NCI-H774 (cell line): ENCODE results near the gene LSM14B.
"Not testable (repeated sequence)": the region's sequence is repeated elsewhere in the genome, so short reads cannot be mapped to it uniquely, and the experiment has no call there.

Experiments
- DNase-seq: peaks from one replicate; lab custom pipeline; 2025; lab: John Stamatoyannopoulos, UW

The LSM14B gene

DNA sequence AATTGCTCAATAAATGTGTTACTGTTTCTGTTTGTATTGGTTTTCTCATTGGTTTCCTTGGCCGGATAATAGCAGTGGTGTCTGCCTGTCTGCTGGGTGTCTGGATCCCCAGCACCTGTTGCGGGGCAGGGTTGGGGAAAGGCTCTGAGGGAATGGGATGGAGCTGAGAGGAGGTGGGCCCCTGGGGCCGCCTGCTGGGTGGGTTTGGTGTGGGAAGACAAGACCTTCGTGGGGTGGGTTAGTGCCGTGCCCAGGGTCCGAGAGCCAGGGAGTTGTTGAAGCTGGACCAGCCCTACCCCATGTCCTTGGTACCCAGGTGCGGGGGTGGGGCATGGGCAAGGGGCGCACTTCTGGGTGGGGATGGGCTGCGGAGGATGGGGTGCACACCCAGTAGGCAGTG is 25.3 kb downstream of the LSM14B start:
- no peak for DNase-seq

DNA sequence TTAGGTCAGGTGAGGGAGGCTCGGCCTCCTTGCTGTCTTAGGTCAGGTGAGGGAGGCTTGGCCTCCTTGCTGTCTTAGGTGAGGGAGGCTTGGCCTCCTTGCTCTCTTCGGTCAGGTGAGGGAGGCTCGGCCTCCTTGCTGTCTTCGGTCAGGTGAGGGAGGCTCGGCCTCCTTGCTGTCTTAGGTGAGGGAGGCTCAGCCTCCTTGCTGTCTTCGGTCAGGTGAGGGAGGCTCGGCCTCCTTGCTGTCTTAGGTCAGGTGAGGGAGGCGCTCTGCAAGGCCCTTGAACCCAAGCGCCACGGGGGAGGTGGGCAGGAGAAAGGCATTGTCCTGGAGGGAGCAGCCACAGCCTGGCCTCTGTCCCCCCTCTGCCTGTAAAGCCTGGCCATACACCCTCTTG is 26.1 kb downstream of the LSM14B start:
- DNase-seq = not testable (repeated sequence)

DNA sequence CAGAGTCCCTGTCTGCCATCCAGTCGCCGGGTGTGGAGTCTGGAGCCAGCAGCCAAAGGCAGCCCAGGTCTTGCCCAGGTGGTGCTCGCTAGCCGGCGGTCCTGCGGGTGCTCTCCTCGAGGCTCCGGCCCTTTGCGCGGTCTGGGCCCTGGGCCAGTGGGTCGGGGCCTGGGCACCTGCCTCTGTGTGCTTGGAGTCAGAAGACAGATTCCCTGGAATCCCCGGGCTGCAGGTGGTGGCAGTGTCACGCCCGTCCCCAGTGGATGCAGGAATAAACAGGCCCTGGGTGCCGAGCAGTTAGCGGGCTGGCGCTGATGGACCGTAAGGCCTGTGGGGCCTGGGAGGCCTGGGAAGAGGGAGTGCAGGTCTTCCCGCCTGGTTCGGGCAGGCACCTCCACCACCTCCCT is 26.6 kb downstream of the LSM14B start:
- no peak for DNase-seq

DNA sequence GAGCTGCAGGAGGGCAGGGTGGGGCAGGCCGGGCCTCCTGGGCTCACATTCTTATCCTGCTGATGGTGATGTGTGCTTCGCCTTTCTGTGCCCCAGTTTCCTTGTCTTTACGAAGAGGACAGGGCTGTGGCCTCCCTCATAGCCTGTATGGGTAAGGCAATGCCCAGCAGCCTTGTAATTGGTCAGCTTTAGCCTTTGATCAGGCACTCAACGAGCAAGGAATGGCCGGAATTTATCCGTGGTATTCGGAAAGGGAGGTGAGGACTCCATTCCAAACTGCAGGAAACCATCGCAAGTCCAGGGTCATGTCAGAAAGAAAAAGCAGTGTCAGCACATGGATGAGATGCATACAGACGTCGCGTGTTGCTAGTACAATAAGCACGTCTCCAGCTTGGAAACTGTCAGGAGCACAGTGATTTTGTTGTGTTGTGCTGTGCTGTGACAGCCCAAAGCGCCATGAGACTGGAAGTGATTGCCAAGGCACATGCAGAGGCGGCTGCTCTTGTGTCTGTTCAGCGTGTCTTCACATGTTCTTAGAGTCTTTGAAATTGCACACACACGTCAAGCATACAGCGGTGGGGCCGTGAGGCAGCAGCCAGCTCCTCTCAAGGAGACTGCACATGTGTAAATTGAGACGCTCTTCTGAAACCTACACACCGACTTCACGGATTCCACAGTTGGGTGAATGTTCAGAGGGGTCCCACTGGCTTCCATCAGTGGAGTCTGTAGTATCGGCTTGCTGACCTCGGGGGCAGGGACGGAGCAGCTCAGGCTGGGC is 27.4 kb downstream of the LSM14B start:
- DNase-seq = no peak

DNA sequence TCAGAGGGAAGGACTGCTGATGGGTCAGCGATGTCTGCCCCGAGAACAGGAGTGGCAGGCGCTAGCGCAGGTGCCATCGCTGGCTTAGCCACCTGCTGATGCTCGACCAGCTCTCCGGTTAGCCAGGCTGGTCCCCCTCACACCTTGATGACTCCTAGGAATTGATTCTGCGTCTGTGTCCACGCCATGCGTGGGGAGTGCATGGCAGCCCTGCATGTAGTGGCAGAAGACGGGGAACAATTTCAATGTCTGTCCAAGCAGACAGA is 28.0 kb downstream of the LSM14B start:
- DNase-seq = no peak

DNA sequence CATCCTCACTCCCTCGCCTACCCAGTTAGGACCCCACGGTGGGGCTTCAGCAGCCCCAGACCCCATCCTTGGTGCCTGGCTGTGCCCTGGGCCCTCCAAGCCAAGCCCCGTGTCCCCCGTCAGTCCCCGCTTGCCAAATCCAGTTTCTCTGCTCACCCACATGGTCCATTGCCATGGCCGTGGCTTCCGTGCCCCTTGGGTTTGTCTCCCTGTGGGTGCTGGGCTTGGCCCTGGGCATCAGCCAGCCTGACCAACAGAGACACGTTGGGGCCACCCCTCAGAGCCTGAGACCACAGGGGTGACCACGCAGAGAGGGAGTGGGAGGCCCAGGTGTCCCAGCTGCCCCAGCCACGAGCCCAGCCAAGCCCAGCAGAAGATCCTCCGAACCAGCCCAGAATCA is 28.9 kb downstream of the LSM14B start:
- no peak for DNase-seq

DNA sequence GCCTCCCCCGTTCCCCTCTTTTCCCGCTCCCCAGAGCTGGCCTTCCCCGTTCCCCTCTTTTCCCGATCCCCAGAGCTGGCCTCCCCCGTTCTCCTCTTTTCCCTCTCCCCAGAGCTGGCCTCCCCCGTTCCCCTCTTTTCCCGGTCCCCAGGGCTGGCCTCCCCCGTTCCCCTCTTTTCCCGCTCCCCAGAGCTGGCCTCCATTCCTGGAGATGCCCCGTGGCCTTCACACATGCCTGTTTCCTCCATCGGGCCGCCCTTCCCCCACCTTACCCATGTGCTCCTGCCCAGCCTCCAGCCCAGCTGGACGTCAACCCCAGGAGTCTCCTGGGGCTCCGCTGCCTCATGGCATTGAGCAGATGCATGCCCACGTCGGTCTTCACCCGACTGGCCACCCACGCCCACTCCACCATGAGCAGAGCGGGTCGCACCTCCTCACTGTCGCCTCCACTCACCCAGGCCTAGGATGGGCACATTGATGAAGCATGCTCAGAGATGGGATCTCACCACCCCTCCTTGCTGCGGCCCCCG is 29.6 kb downstream of the LSM14B start:
- no peak for DNase-seq

DNA sequence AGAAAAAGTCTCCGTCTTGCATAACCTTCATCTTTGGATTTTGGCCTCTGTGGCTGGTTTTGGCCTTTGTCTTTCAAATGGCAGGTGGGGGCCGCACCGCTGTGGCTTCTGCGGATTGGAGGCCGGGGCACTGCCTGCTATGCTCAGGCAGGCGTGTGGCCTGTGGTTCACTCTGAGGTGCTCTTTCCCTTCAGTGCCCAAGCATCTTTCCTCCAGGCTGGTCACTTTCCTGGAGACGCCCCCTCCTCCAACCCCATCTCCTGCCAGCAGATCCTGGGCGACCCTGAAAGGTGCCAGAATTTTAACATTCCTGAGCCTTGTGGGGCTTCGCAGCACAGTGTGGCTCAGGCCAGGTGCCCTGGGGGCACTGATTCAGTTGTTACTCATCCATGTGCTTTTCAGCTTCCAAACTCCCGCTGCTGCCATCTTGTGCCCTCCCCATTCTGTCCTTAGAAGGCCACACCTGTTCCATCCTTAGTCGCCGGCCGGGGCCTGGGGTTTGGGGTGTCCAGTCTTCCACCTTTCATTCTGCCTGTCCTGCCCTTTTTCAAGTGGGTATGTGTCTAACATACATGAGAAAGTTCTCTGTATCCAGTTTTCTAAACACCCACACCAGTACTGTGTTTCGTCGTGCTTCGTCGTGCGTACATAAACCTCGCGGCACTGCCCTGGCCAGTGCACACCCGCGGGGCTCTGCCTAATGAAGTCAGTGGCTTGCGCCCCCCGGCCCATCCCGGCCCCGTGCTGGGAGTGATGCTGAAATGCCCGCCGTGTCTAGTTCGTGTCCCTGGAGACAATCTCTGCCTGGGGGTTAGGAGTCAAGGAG is 33.4 kb downstream of the LSM14B start:
- no peak for DNase-seq

DNA sequence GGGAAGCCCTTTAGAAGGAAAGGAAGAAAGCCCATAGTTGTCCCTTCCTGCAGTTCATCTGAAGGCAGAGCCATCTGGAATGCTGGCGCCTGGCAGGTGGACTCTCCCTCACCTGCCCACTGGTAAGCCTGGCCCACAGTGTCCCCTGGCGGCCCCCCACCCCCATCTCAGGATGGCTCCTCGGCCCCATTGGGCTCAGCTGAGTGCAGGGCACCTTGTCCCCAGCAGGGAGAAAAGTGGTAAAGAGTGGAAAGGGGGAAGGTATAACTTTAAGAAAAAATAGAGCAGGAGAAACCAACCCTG is 33.9 kb downstream of the LSM14B start:
- no peak for DNase-seq

DNA sequence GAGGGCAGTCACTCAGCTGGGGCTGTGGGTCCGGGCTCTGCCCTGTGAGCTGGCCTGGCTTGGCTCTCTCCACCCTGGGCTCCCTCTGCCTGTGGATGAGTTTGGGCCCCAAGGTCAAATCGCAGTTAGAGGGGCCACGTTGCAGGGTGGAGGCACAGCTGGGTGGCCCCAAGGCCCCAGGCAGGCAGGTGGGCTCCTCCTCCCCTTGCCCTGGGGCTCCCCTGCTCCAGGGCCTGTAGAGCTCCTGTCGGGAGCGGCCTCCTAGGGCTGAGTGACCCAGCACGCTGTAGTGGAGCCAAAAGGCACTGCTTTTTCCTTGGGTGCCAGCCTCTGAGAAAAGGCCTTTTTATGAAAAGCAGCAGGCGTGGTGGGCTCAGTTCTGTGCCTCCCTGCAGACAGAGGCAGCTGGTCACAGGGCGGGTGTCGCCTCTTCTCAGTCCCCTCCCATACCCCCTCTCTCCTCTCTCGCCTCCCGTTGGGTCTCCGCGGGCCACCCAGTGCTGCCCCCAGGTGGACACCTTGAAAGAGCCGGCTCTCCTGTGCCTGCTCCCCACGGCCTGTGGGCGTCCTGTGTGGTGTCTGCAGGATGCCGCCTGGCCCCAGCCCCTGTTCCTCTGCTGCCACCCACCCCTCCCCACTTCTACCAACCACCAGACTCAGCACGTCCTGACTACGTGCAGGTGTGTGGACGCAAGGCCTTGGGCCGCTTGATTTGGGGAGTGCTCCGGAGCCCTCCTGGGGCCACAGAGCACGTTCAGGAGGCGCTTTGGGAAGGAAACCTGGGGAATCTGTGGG is 34.5 kb downstream of the LSM14B start:
- DNase-seq = no peak

DNA sequence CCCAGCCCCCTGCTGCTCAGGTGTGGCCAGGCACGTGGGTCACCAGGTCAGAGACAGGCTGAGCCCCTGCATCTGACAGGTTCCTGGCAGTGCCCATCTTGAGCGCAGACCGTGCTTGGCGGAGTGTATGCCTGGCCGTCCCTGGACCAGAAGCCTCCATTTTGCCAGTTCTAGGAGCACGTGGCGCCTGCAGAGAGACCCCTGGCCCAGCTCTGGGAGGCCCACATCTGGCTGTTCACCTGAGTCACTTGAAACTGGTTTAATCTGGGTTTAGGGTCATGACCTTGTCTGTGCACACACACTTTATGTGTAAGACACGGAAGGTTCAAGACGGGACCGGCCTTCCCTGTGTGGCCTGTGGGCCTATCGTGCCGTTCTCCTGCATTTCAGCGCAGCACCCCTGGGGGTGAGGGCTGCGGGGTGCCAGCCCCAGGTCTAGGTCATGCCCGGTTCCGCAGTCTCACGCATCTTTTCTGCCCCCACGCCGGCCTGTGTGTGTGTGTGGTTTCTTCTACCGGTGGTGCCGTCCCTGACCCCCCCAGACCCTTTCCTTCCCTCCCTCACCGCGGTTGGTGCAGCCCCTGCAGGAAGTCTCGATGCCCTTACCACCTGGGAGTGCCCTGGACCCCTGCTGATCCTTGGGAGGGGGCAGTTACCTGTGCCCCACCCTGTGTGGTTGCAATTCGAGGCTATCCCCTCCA is 35.3 kb downstream of the LSM14B start:
- DNase-seq = no peak

DNA sequence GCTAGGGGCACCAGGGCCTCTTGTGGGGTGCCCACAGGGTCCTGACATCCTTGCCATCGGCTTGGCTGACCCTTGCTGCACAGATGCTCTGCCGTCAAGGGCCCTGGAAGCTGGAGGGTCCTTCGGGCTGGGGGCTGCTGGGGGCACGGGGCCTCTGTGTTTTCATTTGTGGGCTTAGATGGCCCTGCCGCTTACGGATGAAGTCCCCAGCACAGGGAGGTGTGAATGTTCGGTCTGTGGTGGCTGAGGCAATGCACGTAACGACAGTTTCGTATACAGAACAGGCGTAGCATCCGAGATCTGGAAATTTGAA is 35.8 kb downstream of the LSM14B start:
- no peak for DNase-seq

DNA sequence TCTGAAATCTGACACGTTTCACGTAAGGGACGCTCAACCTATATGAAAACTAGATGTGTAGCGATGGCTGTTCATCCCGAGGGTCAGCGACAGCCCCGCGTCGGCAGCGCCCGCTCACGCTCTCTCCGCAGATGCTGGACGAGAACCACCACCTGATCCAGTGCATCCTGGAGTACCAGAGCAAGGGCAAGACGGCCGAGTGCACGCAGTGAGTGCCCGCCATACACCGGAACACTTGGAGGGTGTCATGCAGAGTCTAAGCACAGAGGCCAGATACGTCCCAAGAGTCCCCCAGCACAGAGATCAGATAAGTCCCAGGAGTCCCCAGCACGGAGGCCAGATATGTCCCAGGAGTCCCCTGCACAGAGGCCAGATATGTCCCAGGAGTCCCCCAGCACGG is 36.3 kb downstream of the LSM14B start:
- DNase-seq = no peak

DNA sequence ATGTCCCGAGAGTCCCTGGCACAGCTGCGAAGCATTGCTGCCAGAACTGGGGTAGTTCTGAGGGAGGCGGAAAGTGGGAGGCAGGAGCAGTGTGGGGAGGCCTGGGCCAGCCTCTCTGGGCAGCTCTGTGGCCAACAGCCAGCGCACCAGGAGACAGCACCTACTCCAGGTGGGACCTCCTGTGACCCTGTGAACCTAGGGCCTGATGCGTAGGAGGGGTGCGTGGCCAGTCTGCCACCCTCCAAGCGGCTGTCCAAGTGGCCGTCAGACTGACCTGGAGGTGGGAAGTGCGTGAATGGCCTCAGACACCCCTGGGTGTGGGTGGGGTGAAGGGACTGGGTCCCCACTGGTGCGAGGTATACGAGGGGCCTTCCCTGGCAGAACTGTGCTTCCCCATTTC is 36.8 kb downstream of the LSM14B start:
- no peak for DNase-seq

DNA sequence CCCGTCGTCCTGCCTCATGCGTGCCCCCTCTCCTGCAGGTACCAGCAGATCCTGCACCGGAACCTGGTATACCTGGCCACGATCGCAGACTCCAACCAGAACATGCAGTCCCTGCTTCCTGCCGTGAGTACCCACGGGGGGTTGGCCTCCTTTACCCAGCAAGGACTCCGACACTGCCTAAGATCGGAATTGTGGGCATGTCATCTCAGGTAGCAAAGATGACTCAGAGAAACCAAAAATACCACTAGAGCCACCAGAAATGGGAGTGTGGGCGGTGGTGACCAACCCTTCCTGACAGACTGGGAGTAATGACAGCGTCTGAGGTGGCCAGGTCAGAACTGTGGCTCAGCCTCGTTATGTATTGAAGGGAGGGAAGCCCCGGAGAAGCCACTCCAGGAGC is 37.6 kb downstream of the LSM14B start:
- no peak for DNase-seq

DNA sequence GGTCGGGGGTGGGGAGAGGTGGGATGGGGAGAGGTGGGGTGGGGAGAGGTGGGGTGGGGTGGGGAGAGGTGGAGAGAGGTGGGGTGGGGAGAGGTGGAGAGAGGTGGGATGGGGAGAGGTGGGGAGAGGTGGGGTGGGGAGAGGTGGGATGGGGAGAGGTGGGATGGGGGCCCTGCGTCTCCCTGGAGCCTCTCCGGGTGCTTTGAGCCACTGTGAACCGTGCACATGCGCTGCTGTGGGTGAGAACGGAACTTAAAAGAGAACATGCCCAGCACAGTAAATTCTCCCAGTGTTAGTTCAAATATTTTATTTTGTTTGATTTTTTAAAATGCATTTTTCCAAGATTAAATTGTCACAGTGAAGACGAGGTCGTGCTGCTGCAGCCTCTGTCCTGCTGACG is 38.0 kb downstream of the LSM14B start:
- DNase-seq = no peak

DNA sequence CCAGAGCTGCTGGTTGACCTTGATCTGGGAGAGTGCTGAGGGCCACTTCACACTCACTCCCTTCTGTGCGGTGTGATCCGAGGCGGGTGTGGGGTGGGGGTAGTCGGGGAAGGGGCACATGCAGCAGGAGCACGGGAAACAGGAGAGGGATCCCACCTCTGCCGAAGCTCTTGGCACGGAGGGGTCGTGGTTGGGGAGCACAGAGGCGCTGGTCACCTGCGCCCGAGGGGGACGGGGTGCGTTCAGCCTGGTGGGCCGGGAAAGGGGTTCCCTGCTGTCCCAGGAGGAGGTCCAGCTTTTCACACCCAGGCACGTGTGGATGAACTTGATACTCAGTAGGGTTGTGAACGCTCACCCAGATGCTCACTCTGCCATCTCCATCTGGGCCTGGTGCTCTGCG is 38.6 kb downstream of the LSM14B start:
- DNase-seq = no peak

DNA sequence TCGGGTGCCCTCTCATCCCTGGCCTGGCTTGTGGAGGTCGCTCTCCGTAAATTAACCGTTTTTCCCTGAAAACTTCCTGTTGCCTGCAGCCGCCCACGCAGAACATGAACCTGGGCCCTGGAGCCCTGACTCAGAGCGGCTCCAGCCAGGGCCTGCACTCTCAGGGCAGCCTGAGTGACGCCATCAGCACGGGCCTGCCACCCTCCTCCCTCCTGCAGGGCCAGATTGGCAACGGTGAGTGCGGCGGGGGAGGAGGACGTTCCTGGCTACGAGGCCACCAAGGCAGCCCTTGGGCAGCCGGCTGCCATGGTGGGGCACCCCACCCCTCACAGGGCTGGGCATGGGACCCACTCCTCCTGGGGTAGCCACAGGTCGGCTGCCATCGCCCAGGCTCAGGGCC is 39.1 kb downstream of the LSM14B start:
- no peak for DNase-seq

DNA sequence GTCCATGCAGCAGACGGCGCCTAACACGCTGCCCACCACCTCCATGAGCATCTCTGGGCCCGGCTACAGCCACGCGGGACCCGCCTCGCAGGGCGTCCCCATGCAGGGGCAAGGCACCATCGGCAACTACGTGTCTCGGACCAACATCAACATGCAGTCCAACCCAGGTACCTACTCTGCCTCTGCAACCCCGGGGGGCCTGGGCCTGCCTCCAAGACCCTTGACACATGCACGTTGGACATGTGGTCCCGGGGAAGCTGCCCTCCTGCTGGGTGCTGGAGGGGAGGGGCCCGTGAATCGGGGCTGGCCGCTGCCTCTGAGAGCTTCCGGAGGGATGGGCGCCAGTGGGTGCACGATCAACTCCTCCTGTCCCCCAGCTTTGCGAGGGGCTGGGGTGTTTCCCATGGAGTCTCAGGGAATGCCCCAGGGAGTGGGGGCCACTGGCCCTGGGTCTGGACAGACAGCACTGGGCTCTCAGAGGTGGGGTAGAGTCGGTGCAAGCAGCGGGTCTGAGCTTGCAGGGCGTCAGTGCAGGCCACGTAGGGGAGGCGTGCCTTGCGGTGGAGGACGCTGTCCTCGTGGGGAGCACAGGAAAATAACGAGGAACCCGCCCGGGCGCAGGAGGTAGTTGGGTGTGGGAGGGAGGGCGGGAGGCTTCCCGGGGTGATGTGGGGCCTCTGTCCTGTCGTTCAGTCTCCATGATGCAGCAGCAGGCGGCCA is 40.6 kb downstream of the LSM14B start:
- no peak for DNase-seq

DNA sequence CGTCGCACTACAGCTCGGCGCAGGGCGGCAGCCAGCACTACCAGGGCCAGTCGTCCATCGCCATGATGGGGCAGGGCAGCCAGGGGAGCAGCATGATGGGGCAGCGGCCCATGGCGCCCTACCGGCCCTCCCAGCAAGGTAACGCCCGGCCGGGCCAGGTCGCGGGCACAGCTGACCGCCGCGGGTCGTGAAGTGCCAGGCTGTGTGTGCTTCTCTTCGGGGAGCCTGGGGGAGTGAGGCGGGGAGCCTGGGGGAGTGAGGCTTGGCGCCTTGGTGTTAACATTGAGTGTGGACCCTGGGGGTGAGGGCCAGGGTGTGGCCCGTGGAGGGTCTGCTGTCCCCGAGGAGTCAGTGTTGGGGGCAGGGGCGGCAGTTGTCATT is 41.2 kb downstream of the LSM14B start:
- DNase-seq = no peak

DNA sequence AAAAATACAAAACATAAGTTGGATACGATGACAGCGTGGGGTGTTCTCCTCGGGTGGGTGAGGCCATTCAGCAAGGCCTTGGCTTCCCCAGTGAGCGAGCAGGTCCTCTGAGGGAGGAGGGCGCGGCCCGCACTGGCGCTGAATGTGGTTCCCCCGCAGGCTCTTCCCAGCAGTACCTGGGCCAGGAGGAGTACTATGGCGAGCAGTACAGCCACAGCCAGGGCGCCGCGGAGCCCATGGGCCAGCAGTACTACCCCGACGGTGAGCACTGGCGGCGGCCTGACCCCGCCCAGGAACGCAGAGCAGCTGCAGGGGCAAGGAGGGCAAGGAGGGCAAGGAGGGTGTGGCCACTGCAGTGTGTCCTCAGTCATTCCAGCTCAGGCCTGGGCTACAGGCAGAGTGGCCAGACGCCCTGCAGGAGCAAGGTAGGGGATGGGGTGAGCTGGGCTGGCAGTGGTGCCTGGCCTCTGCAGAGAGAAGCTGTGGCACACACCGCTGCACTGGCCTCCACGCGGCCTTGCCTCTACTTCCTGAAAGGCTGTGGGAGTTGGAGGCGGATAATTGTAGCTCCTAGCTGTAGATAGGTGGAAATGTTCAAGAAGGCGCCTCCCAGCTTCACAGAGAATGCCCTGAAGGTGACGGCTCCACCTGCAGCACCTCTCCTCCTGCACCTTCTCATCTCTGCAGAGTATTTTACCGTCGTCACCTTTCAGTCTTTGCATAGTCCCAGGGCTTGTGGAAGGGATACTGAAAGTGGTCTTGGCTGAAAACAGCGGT is 41.9 kb downstream of the LSM14B start:
- no peak for DNase-seq
